K562 (cell line): ENCODE measurements around the gene LZTS3. TPM values are rescaled to one million over a fixed set of nuclear protein-coding genes. Genes with fewer than 3 reads are reported as not detected.
A peak's percentile ranks its signal among the peaks of the same experiment; 100 is the strongest.

ENCODE experiments used
- ATAC-seq: fragments of 200-7000 bp; cut with Tn5 transposase; 3 replicates; pipeline ENCODE4 v1.9.1; 2020; ENCODE audit warnings: moderate library complexity
- BruUV-seq: library from RNA; stranded (reverse); fragments of 400-500 nt; replicated peaks from 2 replicates; lab custom pipeline; 2021; lab: Mats Ljungman, UMichigan
- CTCF ChIA-PET: fragments of 300-600 bp; formaldehyde crosslinking; extraction: SDS; loops from one replicate; lab custom pipeline; 2021; ENCODE audit warnings: low intra/inter-chr PET ratio; lab: Yijun Ruan, JAX
- POLR2A ChIA-PET: fragments of 300-600, 350-650 bp; sonication (Branson Sonifier 250); formaldehyde crosslinking; extraction: SDS; loops from one replicate; lab custom pipeline; 2021; ENCODE audit warnings: antibody characterized with exemption, inconsistent platforms; lab: Yijun Ruan, JAX
- DNase-seq, 4 experiments: peaks; one replicate each; pipeline versions ENCODE4 v3.0.0 to v3.0.0-alpha.2; 2011 to 2018; ENCODE audit warnings: low spot score in 3 of 4, mixed read lengths in 3 of 4; ENCODE audit errors: extremely low read depth in 1 of 4
- FAIRE-seq: peaks from 2 replicates; lab custom pipeline; 2011; peaks lifted over from hg19 to GRCh38; lab: Jason Lieb, UNC
- H2AFZ ChIP-seq: 2 replicates; pipeline ENCODE4 v1.6.0; 2011; ENCODE audit warnings: low read depth, low read length, control low read depth, inconsistent platforms
- H3K27ac ChIP-seq: fragments of 200-600 bp; 3 replicates; pipeline ENCODE4 v1.8.0; 2011; ENCODE audit warnings: low read depth, mild to moderate bottlenecking, control low read depth, inconsistent platforms, low read length, moderate library complexity, mixed read lengths; ENCODE audit errors: extremely low read depth
- H3K27me3 ChIP-seq, 2 experiments: fragments of 300-600 bp in 1 of 2; 2 replicates in 1 of 2; 3 replicates in 1 of 2; pipeline versions ENCODE4 v1.6.0 to v1.8.0; 2011; ENCODE audit warnings: inconsistent platforms in 2 of 2, low read length in 2 of 2, mild to moderate bottlenecking in 1 of 2, mixed read lengths in 1 of 2, moderate library complexity in 1 of 2; ENCODE audit not compliant: control insufficient read depth in 2 of 2, insufficient read depth in 2 of 2
- H3K36me3 ChIP-seq: fragments of 300-600 bp; 3 replicates; pipeline ENCODE4 v1.8.0; 2011; ENCODE audit warnings: mild to moderate bottlenecking, low read length, inconsistent platforms; ENCODE audit not compliant: control insufficient read depth, insufficient read depth
- H3K4me1 ChIP-seq, 2 experiments: fragments of 200-600 bp in 1 of 2; replicated peaks in 1 of 2; 2 replicates in 1 of 2; 3 replicates in 1 of 2; pipeline versions ENCODE4 v1.5.1 to v1.8.0; 2011; ENCODE audit warnings: inconsistent platforms in 2 of 2, low read length in 2 of 2, mild to moderate bottlenecking in 1 of 2, mixed read lengths in 1 of 2, moderate library complexity in 1 of 2; ENCODE audit not compliant: control insufficient read depth in 2 of 2, insufficient read depth in 2 of 2
- H3K4me2 ChIP-seq: 2 replicates; pipeline ENCODE4 v1.6.1; 2011; ENCODE audit warnings: low read length, control low read depth, inconsistent platforms, mixed read lengths; ENCODE audit not compliant: insufficient read depth
- H3K4me3 ChIP-seq: fragments of 200-600 bp; sonication (generic), shearing (Covaris generic); 2 replicates; pipeline ENCODE4 v1.5.1; 2016; ENCODE audit warnings: control low read depth, inconsistent platforms
- H3K79me2 ChIP-seq: fragments of 200-600 bp; 3 replicates; pipeline ENCODE4 v1.8.0; 2011; ENCODE audit warnings: low read length, inconsistent platforms; ENCODE audit not compliant: control insufficient read depth, insufficient read depth
- H3K9ac ChIP-seq, 2 experiments: 2 replicates each; pipeline versions ENCODE4 v1.6.0 to v1.6.1; 2011; ENCODE audit warnings: low read depth in 2 of 2, low read length in 2 of 2, control low read depth in 1 of 2, inconsistent platforms in 1 of 2, mild to moderate bottlenecking in 1 of 2, mixed read lengths in 1 of 2; ENCODE audit not compliant: insufficient read depth in 1 of 2
- H3K9me1 ChIP-seq: one replicate; pipeline ENCODE4 v1.6.0; 2011; ENCODE audit warnings: inconsistent platforms, mild to moderate bottlenecking, low read length, moderate library complexity; ENCODE audit not compliant: control insufficient read depth, insufficient read depth
- H3K9me3 ChIP-seq: replicated peaks from 2 replicates; pipeline ENCODE4 v1.5.1; 2011; ENCODE audit warnings: low read depth, low read length, inconsistent platforms; ENCODE audit not compliant: control insufficient read depth, insufficient read depth
- H4K20me1 ChIP-seq: replicated peaks from 2 replicates; pipeline ENCODE4 v1.6.1; 2011; ENCODE audit warnings: low read length, inconsistent platforms, mixed read lengths; ENCODE audit not compliant: control insufficient read depth, insufficient read depth
- CHD1 ChIP-seq: fragments of 200-600 bp; sonication (generic); IDR thresholded peaks from one replicate; pipeline ENCODE4 v1.6.1; 2012; ENCODE audit warnings: mild to moderate bottlenecking, moderate library complexity, low read length, inconsistent platforms
- CHD4 ChIP-seq: fragments of 200-600 bp; sonication (generic); IDR thresholded peaks from 3 replicates; pipeline ENCODE4 v1.6.1; 2012; ENCODE audit warnings: low read depth, mild to moderate bottlenecking, mixed read lengths, low read length, inconsistent platforms; ENCODE audit not compliant: insufficient read depth, insufficient replicate concordance, poor library complexity, severe bottlenecking
- EWSR1 ChIP-seq: fragments of 450-650 bp; IDR thresholded peaks from 2 replicates; pipeline ENCODE4 v1.6.1; 2018; ENCODE audit warnings: borderline replicate concordance, mild to moderate bottlenecking, low read depth, moderate library complexity; ENCODE audit not compliant: partially characterized antibody
- FUS ChIP-seq: fragments of 200-400 bp; formaldehyde crosslinking; optimal IDR thresholded peaks from 2 replicates; pipeline ENCODE3; 2017; ENCODE audit warnings: low read depth, low read length
- GTF2E2 ChIP-seq: fragments of 200-800 bp; sonication (Bioruptor generic); IDR thresholded peaks from 2 replicates; pipeline ENCODE4 v1.6.1; 2016; ENCODE audit warnings: missing genetic modification characterization, missing compliant biosample characterization
- SPI1 ChIP-seq: IDR thresholded peaks from 2 replicates; pipeline ENCODE4 v1.6.1; 2011; ENCODE audit warnings: low read depth, low read length, control low read depth, borderline replicate concordance
- WGBS: fragments of 100-300 bp; shearing (Covaris generic); methylation state at CpG from one replicate; pipeline ENCODE4 v1.1.6; 2016; ENCODE audit warnings: low coverage, mixed read lengths; ENCODE audit not compliant: insufficient coverage; ENCODE audit errors: missing lambda C conversion rate; 5-methylcytosine and 5-hydroxymethylcytosine counted together
- in situ Hi-C: fragments of 300-500 bp; cut with MboI; formaldehyde crosslinking; loops from 4 replicates; pipeline ENCODE4 v1.15.0; 2018; ENCODE audit warnings: inconsistent platforms, mixed read lengths
- intact Hi-C: fragments of 100-400 bp; cut with micrococcal nuclease; formaldehyde crosslinking; loops from 2 replicates; pipeline ENCODE4 v1.14.2; 2022
- polyA plus RNA-seq, 8 experiments: library from polyadenylated mRNA; depleted of rRNA in 4 of 8; stranded (reverse) in 5 of 8; unstranded in 3 of 8; fragments of >200 nt; fragmentation: Nextera tagmentation in 2 of 8; fragmentation: Illumina TruSeq in 1 of 8; extraction: Ambion mirVana in 2 of 8; extraction: Trizol in 1 of 8; gene quantifications; 2 replicates each; pipeline versions ENCODE4 v1.2.1 to v1.2.3, GENCODE V29; 2011 to 2014; ENCODE audit warnings: inconsistent platforms in 1 of 8, missing spikeins in 1 of 8
- total RNA-seq, 7 experiments: library from RNA; depleted of rRNA in 6 of 7; stranded (reverse); fragments of >200 nt in 6 of 7; fragmentation: Illumina TruSeq in 2 of 7; extraction: Trizol in 2 of 7; gene quantifications; 2 replicates each; pipeline versions ENCODE4 v1.2.1 to v1.2.3, GENCODE V29; 2011 to 2021; ENCODE audit warnings: low replicate concordance in 1 of 7
- TF ChIP-seq, protein P1 (sequence below), 2 experiments: fragments of 250-450 bp in 1 of 2; fragments of 450-650 bp in 1 of 2; sonication (Bioruptor Pico) in 1 of 2; IDR thresholded peaks; 2 replicates each; pipeline versions ENCODE4 v1.6.1 to v1.8.0; 2016 to 2021; ENCODE audit warnings: mild to moderate bottlenecking in 2 of 2, moderate library complexity in 2 of 2, missing compliant biosample characterization in 1 of 2, missing genetic modification characterization in 1 of 2

The LZTS3 gene
- total and polyA plus RNA-seq, 9 of the 15 experiments (the other 6 are each of a cell fraction or from before 2014, with no cell fraction given), result 0.07 to 2.9 (median 2.0) TPM

DNA sequence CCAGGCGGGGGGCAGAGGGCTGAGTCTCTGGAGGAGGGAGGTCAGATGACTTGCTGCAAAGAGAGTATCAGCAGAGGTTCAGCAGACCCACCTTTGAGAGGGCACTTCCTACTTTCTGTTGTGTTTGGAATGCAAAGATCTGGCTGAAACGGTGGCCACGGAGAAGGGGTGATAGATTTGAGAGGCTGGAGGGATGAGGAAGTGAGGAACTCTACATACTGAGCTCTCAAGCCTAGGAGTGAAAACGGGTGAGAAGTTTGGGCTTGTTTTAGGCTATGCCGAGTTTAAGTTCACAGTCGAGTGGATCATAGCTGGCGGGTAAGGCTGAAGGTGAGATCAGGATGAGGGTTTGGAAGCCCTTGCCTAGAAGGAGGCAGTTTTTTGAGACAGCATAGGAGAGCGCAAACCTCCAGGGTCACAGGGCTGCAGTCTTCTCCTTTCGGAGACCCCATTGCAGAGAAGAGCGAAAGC lies 35.5 kb upstream of the LZTS3 start:
- peak in 1 of 4 experiments; percentile 18 for DNase-seq
- H3K4me1 ChIP-seq, result peaks cover 7 to 21% of the 10 kb centered on the region in 2 experiments; a peak in 4 of 5 replicates
- H3K9me3 ChIP-seq, result no peaks in the 10 kb centered on the region
- H3K4me2 ChIP-seq, result peak overlapping the region; percentile 99
- H4K20me1 ChIP-seq, result no peaks in the 10 kb centered on the region
- peak overlapping the region; percentile 85 to 96 for H3K9ac ChIP-seq
- H3K9me1 ChIP-seq, result no peaks in the 10 kb centered on the region
- peak overlapping the region; percentile 99 for H3K4me3 ChIP-seq
- 0% methylated on average over 10 of the region's 10 CpGs for WGBS
- H3K36me3 ChIP-seq, result peaks cover 13% of the 10 kb centered on the region; the same call in 2 of the 3 replicates
- ChIA-PET POLR2A (interaction anchor here (0.6 to 1.1 kb wide), 4 partner anchors 19 to 80 kb away, joined by 3 to 5 read pairs (median 3); no protein-coding TSS in a partner anchor), CTCF (no interaction called here)
- FAIRE-seq, result peak; percentile 67
- TSS peak; percentile 60 for BruUV-seq
- intact Hi-C loops, result no loop called here
- ATAC-seq, result peak; percentile 6
- TF ChIP-seq EWSR1, result no peak
- TF ChIP-seq, protein P1, sequence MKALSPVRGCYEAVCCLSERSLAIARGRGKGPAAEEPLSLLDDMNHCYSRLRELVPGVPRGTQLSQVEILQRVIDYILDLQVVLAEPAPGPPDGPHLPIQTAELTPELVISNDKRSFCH (CRISPR knock-in tag; IDR thresholded peaks at IDR 0.05), result no peak
- TF ChIP-seq, protein P1 (tag; IDR thresholded peaks at IDR 0.05), result peak; percentile 50; the same call in 1 of the 2 replicates
- peak; percentile 12 for TF ChIP-seq CHD4
- peak; percentile 79; the same call in 1 of the 2 replicates for TF ChIP-seq SPI1
- 0 out of 2 replicates have a peak, but pooled peaks have one; percentile 45 for TF ChIP-seq GTF2E2 (tag)
- TF ChIP-seq CHD1, result peak; percentile 31
- no peak for TF ChIP-seq FUS
- H3K27ac ChIP-seq, result peak overlapping the region; percentile 90
- peak overlapping the region; percentile 95 for H2AFZ ChIP-seq
- no peaks in the 10 kb centered on the region for H3K27me3 ChIP-seq
- in situ Hi-C loops, result no loop called here
- H3K79me2 ChIP-seq, result peaks cover 50% of the 10 kb centered on the region
